Right lung (tissue), 5 donors: ENCODE measurements around the gene RETSAT. TPM values are rescaled to one million over a fixed set of nuclear protein-coding genes. Genes with fewer than 3 reads are reported as not detected.

Experiments
- DNase-seq, 2 donors: peaks; one replicate each; pipeline ENCODE4 v3.0.0-alpha.2; 2013
- polyA plus RNA-seq, 5 donors: library from polyadenylated mRNA; unstranded; fragments of 120-200 nt; gene quantifications; one replicate each; pipeline versions ENCODE4 v1.2.1 to v1.2.3, GENCODE V29; 2013; ENCODE audit warnings: inconsistent platforms in 1 of 5, low replicate concordance in 1 of 5; ENCODE audit not compliant: insufficient read length in 5 of 5, insufficient read depth in 1 of 5

Gene RETSAT
- polyA plus RNA-seq, 5 donors: 25.3 to 29.3 (median 27.0) TPM

GRCh38 chr2:85310330-85310729 lies 44.0 kb downstream of the RETSAT start:
- no peak for DNase-seq

- no peak for DNase-seq
Measured at GRCh38 chr2:85309699-85310321, 44.5 kb downstream of the RETSAT start.

- DNase-seq: no peak
Measured at GRCh38 chr2:85308896-85309555, 45.3 kb downstream of the RETSAT start.

- DNase-seq: no peak
Measured at GRCh38 chr2:85308201-85308600, 46.1 kb downstream of the RETSAT start.

- no peak for DNase-seq
Measured at GRCh38 chr2:85307527-85307897, 46.8 kb downstream of the RETSAT start.

- DNase-seq: no peak
Measured at GRCh38 chr2:85303780-85304531, 50.4 kb downstream of the RETSAT start.

- DNase-seq: no peak
Measured at GRCh38 chr2:85302121-85302520, 52.2 kb downstream of the RETSAT start.

Other genes starting within 250 kb of the RETSAT start
- gene TCF7L1, start 221.1 kb downstream of the RETSAT start, polyA plus RNA-seq: 10 to 100 TPM; 48.0 to 72.8 (median 62.1) TPM
- 100 to 1,000 TPM in 2 of 5 donors, 10 to 100 TPM in 3; 77.4 to 106 (median 94.1) TPM for gene TGOLN2, start 26.5 kb downstream of the RETSAT start, polyA plus RNA-seq
- gene ELMOD3, start 241 bp upstream of the RETSAT start, polyA plus RNA-seq: 10 to 100 TPM; 30.3 to 39.1 (median 33.3) TPM
- 10 to 100 TPM; 42.5 to 59.9 (median 52.0) TPM for gene CAPG, start 55.8 kb upstream of the RETSAT start, polyA plus RNA-seq
- 1 to 10 TPM in 1 of 5 donors, under 1 TPM in 4; 0.67 to 1.7 (median 0.85) TPM for gene SH2D6, start 64.2 kb upstream of the RETSAT start, polyA plus RNA-seq
- 100 to 1,000 TPM; 274 to 398 (median 339) TPM for gene MAT2A, start 184.6 kb upstream of the RETSAT start, polyA plus RNA-seq
- 10 to 100 TPM; 28.9 to 43.5 (median 35.2) TPM for gene GGCX, start 207.0 kb upstream of the RETSAT start, polyA plus RNA-seq
- gene VAMP8, start 223.1 kb upstream of the RETSAT start, polyA plus RNA-seq: 10 to 100 TPM; 54.6 to 78.1 (median 68.1) TPM
- gene VAMP5, start 229.9 kb upstream of the RETSAT start, polyA plus RNA-seq: 10 to 100 TPM; 42.6 to 75.2 (median 57.3) TPM
- 100 to 1,000 TPM in 4 of 5 donors, 10 to 100 TPM in 1; 99.7 to 114 (median 110) TPM for gene RNF181, start 241.2 kb upstream of the RETSAT start, polyA plus RNA-seq
- gene TMEM150A, start 248.2 kb upstream of the RETSAT start, polyA plus RNA-seq: 10 to 100 TPM in 4 of 5 donors, 1 to 10 TPM in 1; 9.9 to 16.9 (median 13.8) TPM